OCI-LY1 (cell line): ENCODE measurements around the gene TRAK1.

Experiments
- H2AFZ ChIP-seq: fragments of 200-600 bp; sonication (generic), shearing (Covaris generic); 2 replicates; pipeline ENCODE4 v1.6.0; 2014; ENCODE audit warnings: antibody characterized with exemption, mild to moderate bottlenecking, low read length
- H3F3A ChIP-seq: fragments of 200-600 bp; sonication (generic), shearing (Covaris generic); 2 replicates; pipeline ENCODE4 v1.6.0; 2014; ENCODE audit warnings: mild to moderate bottlenecking, antibody characterized with exemption, low read length, moderate library complexity; ENCODE audit not compliant: insufficient read depth
- H3K27ac ChIP-seq: fragments of 200-600 bp; sonication (generic); 2 replicates; pipeline ENCODE4 v1.5.1; 2014; ENCODE audit warnings: low read length, mixed run types, mild to moderate bottlenecking, low read depth; ENCODE audit not compliant: poor library complexity, severe bottlenecking
- H3K27me3 ChIP-seq: fragments of 200-600 bp; sonication (generic); 2 replicates; pipeline ENCODE4 v1.6.0; 2014; ENCODE audit warnings: antibody characterized with exemption, mild to moderate bottlenecking, low read length, moderate library complexity; ENCODE audit not compliant: insufficient read depth
- H3K36me3 ChIP-seq: fragments of 200-600 bp; sonication (generic); 2 replicates; pipeline ENCODE4 v1.6.1; 2014; ENCODE audit warnings: mild to moderate bottlenecking, antibody characterized with exemption, low read length, moderate library complexity, mixed read lengths; ENCODE audit not compliant: insufficient read depth
- H3K4me1 ChIP-seq: fragments of 200-600 bp; sonication (generic); 2 replicates; pipeline ENCODE4 v1.5.1; 2014; ENCODE audit warnings: mild to moderate bottlenecking, low read length, moderate library complexity; ENCODE audit not compliant: insufficient read depth, severe bottlenecking
- H3K4me2 ChIP-seq: fragments of 200-600 bp; sonication (generic), shearing (Covaris generic); 2 replicates; pipeline ENCODE4 v1.6.1; 2014; ENCODE audit warnings: low read length
- H3K4me3 ChIP-seq: fragments of 200-600 bp; sonication (generic); 2 replicates; pipeline ENCODE4 v1.5.1; 2014; ENCODE audit warnings: low read length, low read depth, mild to moderate bottlenecking, mixed read lengths; ENCODE audit not compliant: poor library complexity, severe bottlenecking
- H3K79me2 ChIP-seq: fragments of 200-600 bp; shearing (Covaris generic); 2 replicates; pipeline ENCODE4 v1.6.1; 2016; ENCODE audit warnings: mixed run types, low read length, mixed read lengths; ENCODE audit not compliant: insufficient read depth
- H3K9ac ChIP-seq: fragments of 200-600 bp; sonication (generic), shearing (Covaris generic); 2 replicates; pipeline ENCODE4 v1.6.1; 2014; ENCODE audit warnings: mild to moderate bottlenecking, low read length, mixed read lengths
- H3K9me2 ChIP-seq: fragments of 200-600 bp; sonication (generic), shearing (Covaris generic); 2 replicates; pipeline ENCODE4 v1.6.1; 2014; ENCODE audit warnings: low read depth, mild to moderate bottlenecking, low read length, mixed read lengths
- H3K9me3 ChIP-seq: fragments of 200-600 bp; shearing (Covaris generic); 2 replicates; pipeline ENCODE4 v1.6.1; 2014; ENCODE audit warnings: low read length, mixed read lengths
- H4K20me1 ChIP-seq: fragments of 200-600 bp; sonication (generic), shearing (Covaris generic); 2 replicates; pipeline ENCODE4 v1.6.0; 2016; ENCODE audit warnings: mild to moderate bottlenecking, low read length; ENCODE audit not compliant: insufficient read depth
- EZH2 ChIP-seq: fragments of 200-600 bp; sonication (generic), shearing (Covaris generic); IDR thresholded peaks from 2 replicates; pipeline ENCODE4 v1.8.0; 2017; ENCODE audit warnings: borderline replicate concordance, mixed run types, mild to moderate bottlenecking, antibody characterized with exemption, low read length, moderate library complexity, mixed read lengths
- TF ChIP-seq, protein P1 (sequence below): fragments of 200-600 bp; sonication (generic), shearing (Covaris generic); IDR thresholded peaks from 2 replicates; pipeline ENCODE4 v1.5.1; 2017; ENCODE audit warnings: mild to moderate bottlenecking, antibody characterized with exemption, low read length, moderate library complexity, mixed read lengths

TRAK1 gene

DNA sequence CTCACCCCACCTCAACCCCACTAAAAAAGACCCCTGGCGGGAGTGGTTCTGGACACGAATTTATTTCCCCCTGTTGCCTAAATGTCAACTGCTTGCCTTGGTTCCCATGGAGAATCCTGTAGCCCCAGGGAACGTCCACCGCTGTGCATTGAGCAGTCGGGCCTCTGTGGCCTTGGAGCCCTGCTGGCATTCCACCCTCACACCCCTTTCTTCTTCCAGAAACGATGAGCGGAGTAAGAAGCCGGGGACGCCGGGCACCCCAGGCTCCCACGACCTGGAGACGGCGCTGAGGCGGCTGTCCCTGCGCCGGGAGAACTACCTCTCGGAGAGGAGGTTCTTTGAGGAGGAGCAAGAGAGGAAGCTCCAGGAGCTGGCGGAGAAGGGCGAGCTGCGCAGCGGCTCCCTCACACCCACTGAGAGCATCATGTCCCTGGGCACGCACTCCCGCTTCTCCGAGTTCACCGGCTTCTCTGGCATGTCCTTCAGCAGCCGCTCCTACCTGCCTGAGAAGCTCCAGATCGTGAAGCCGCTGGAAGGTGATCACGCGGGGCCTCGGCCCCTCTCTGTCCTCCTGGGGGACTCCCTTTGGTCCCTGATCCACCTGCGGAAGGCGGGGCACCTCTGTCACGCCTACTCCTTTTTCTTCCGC lies 111.2 kb downstream of the TRAK1 start:
- H3K79me2 ChIP-seq = no peaks in the 10 kb centered on the region
- no peak overlapping the region for H3K9ac ChIP-seq
- H3K36me3 ChIP-seq = peaks cover 98% of the 10 kb centered on the region
- H3F3A ChIP-seq = no peaks in the 10 kb centered on the region
- no peaks in the 10 kb centered on the region for H4K20me1 ChIP-seq
- TF ChIP-seq, protein P1, sequence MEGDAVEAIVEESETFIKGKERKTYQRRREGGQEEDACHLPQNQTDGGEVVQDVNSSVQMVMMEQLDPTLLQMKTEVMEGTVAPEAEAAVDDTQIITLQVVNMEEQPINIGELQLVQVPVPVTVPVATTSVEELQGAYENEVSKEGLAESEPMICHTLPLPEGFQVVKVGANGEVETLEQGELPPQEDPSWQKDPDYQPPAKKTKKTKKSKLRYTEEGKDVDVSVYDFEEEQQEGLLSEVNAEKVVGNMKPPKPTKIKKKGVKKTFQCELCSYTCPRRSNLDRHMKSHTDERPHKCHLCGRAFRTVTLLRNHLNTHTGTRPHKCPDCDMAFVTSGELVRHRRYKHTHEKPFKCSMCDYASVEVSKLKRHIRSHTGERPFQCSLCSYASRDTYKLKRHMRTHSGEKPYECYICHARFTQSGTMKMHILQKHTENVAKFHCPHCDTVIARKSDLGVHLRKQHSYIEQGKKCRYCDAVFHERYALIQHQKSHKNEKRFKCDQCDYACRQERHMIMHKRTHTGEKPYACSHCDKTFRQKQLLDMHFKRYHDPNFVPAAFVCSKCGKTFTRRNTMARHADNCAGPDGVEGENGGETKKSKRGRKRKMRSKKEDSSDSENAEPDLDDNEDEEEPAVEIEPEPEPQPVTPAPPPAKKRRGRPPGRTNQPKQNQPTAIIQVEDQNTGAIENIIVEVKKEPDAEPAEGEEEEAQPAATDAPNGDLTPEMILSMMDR = no peak
- TF ChIP-seq EZH2 = no peak
- H3K4me1 ChIP-seq = no peaks in the 10 kb centered on the region
- H3K27me3 ChIP-seq = no peaks in the 10 kb centered on the region
- no peaks in the 10 kb centered on the region for H3K9me3 ChIP-seq
- no peak overlapping the region for H2AFZ ChIP-seq
- H3K4me3 ChIP-seq = no peak overlapping the region
- no peak overlapping the region for H3K27ac ChIP-seq
- no peaks in the 10 kb centered on the region for H3K9me2 ChIP-seq
- no peak overlapping the region for H3K4me2 ChIP-seq

DNA sequence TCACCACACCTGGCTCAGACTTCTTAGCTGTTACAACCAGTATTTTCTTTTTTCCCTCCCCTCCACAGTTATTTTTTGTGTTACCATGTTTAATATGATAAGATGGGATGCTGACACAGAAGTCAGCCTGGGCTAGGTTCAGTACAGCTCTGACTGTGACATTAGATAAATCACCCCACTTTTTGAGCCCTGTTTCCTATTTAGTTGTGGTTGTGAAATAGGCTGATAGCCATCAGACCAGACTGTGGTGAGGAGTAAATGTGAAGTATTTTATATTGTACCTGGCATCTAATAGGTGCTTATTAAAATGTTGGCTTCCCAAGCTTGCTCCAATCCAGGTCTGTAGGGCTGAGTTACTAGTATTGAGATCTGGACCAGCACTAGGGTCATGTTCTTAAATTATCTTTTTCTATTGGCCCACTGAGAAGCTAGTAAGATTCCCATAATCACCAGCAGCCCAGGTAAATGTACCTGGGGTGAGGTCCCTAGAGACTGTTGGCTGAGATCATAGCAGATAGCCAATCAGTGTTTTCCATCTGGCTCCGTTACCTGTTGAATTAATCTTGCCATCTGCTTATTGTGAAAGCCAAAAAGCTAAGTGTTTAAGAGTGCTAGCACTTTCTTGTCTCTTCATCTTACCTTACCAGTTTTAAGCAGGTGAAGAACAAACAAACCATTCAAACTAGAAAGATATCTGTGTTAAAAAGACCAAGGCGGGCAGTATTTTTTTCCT lies 113.9 kb downstream of the TRAK1 start:
- Histone ChIP-seq H3K36me3 (peaks cover 96% of the 10 kb centered on the region), H2AFZ (no peak overlapping the region), H3K4me1 (no peaks in the 10 kb centered on the region), H3K9ac (no peak overlapping the region), H3K27ac (no peak overlapping the region), H3K4me2 (no peak overlapping the region), H3K9me3 (no peaks in the 10 kb centered on the region), H4K20me1 (no peaks in the 10 kb centered on the region), H3F3A (no peaks in the 10 kb centered on the region), H3K9me2 (no peaks in the 10 kb centered on the region), H3K4me3 (no peak overlapping the region), H3K79me2 (no peaks in the 10 kb centered on the region), H3K27me3 (no peaks in the 10 kb centered on the region)
- TF ChIP-seq EZH2 = no peak
- TF ChIP-seq, protein P1 = no peak

DNA sequence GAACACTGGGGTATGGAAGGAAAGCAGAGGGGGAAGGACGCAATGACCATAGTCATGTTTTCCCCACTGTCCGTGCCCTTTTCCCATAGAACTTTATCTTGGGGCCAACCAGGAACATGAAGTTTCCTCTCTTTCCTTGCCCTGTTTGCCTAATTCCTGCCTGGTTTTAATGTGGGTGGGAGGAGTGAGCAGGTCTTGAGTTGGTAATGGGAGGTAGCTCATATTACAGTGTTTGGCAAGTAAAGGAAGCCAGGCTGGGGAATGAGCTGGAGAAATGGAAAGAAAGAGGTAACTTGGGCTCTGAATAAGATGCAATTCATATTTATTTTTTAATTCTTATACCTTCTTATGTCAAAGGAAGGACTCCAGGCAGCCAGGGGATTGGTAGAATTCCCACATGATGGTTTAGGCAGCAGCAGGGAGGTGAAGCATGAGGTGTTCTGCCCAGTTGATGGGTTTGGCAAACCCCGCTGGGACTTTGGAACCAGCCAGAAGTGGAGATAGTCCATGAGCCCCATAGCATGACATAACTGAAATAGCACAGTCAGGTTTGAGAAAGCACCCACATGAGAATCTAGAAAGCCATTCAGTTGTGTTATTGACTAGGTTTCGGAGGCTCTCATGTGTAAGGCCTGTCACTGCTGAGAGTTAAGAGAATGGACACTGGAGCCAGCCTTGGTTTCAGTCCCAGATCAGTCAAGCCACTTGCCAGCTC lies 114.8 kb downstream of the TRAK1 start:
- no peak for TF ChIP-seq EZH2
- TF ChIP-seq, protein P1 = no peak
- Histone ChIP-seq H3K4me2 (no peak overlapping the region), H3K79me2 (no peaks in the 10 kb centered on the region), H2AFZ (no peak overlapping the region), H3K4me1 (no peaks in the 10 kb centered on the region), H3K27me3 (no peaks in the 10 kb centered on the region), H3K9ac (no peak overlapping the region), H3K9me2 (no peaks in the 10 kb centered on the region), H3K36me3 (peaks cover 96% of the 10 kb centered on the region), H3F3A (no peaks in the 10 kb centered on the region), H3K9me3 (no peaks in the 10 kb centered on the region), H3K4me3 (no peak overlapping the region), H3K27ac (no peak overlapping the region), H4K20me1 (no peaks in the 10 kb centered on the region)
